T-helper 22 cell (primary cell): ENCODE results near the gene TTLL5.
"Not testable (repeated sequence)": the region's sequence is repeated elsewhere in the genome, so short reads cannot be mapped to it uniquely, and the experiment has no call there.

Experiments
- DNase-seq: peaks from one replicate; pipeline ENCODE4 v3.0.0-alpha.2; 2020; ENCODE audit warnings: low read depth

Gene TTLL5

GRCh38 chr14:75832621-75833297 is 171.7 kb downstream of the TTLL5 start:
- DNase-seq = no peak

GRCh38 chr14:75833326-75834020 is 172.4 kb downstream of the TTLL5 start:
- DNase-seq = no peak

- DNase-seq = no peak
Measured at GRCh38 chr14:75835156-75835725, 174.2 kb downstream of the TTLL5 start.

GRCh38 chr14:75835737-75836136 is 174.7 kb downstream of the TTLL5 start:
- no peak for DNase-seq

- DNase-seq = no peak
Measured at GRCh38 chr14:75837151-75837787, 176.2 kb downstream of the TTLL5 start.

GRCh38 chr14:75840911-75841310 is 179.9 kb downstream of the TTLL5 start:
- DNase-seq = no peak

- DNase-seq = no peak
Measured at GRCh38 chr14:75842551-75842950, 181.5 kb downstream of the TTLL5 start.

GRCh38 chr14:75844486-75844885 is 183.4 kb downstream of the TTLL5 start:
- DNase-seq = no peak

GRCh38 chr14:75845136-75845804 is 184.2 kb downstream of the TTLL5 start:
- DNase-seq = no peak

GRCh38 chr14:75846694-75847093 is 185.6 kb downstream of the TTLL5 start:
- not testable (repeated sequence) for DNase-seq

GRCh38 chr14:75847584-75847983 is 186.5 kb downstream of the TTLL5 start:
- no peak for DNase-seq

- no peak for DNase-seq
Measured at GRCh38 chr14:75848167-75848913, 187.3 kb downstream of the TTLL5 start.

GRCh38 chr14:75849300-75849895 is 188.4 kb downstream of the TTLL5 start:
- no peak for DNase-seq

GRCh38 chr14:75851574-75851866 is 190.5 kb downstream of the TTLL5 start:
- no peak for DNase-seq

GRCh38 chr14:75854111-75854799 is 193.2 kb downstream of the TTLL5 start:
- DNase-seq = no peak

- no peak for DNase-seq
Measured at GRCh38 chr14:75857199-75857598, 196.2 kb downstream of the TTLL5 start.

- no peak for DNase-seq
Measured at GRCh38 chr14:75858362-75858761, 197.3 kb downstream of the TTLL5 start.

GRCh38 chr14:75859746-75860145 is 198.7 kb downstream of the TTLL5 start:
- no peak for DNase-seq

- no peak for DNase-seq
Measured at GRCh38 chr14:75860561-75861160, 199.6 kb downstream of the TTLL5 start.

- DNase-seq = no peak
Measured at GRCh38 chr14:75861161-75861621, 200.1 kb downstream of the TTLL5 start.
